PFSK-1 (cell line): Measurements from ENCODE around the gene IGF1R.

ENCODE experiments used
- FOXP2 ChIP-seq: optimal IDR thresholded peaks from 2 replicates; pipeline ENCODE3; 2011; ENCODE audit warnings: borderline replicate concordance, control low read depth, inconsistent platforms; ENCODE audit not compliant: insufficient read depth; ENCODE audit errors: extremely low read length, extremely low read depth
- POLR2AphosphoS5 ChIP-seq: IDR thresholded peaks from 2 replicates; pipeline ENCODE4 v1.6.1; 2012; ENCODE audit warnings: low read depth, mild to moderate bottlenecking, control low read depth, low read length, moderate library complexity
- SIN3A ChIP-seq: IDR thresholded peaks from 2 replicates; pipeline ENCODE4 v1.6.1; 2012; ENCODE audit warnings: mild to moderate bottlenecking, low read length, moderate library complexity, borderline replicate concordance; ENCODE audit not compliant: insufficient read depth
- TAF1 ChIP-seq: IDR thresholded peaks from 2 replicates; pipeline ENCODE4 v1.6.1; 2012; ENCODE audit warnings: low read length, control low read depth, borderline replicate concordance; ENCODE audit not compliant: insufficient read depth
- TF ChIP-seq, protein P1 (sequence below), 2 experiments: IDR thresholded peaks; 2 replicates each; pipeline versions ENCODE4 v1.6.1 to v1.8.0; 2011 to 2012; ENCODE audit warnings: low read depth in 2 of 2, low read length in 2 of 2, control low read depth in 1 of 2, inconsistent platforms in 1 of 2, mild to moderate bottlenecking in 1 of 2, moderate library complexity in 1 of 2; ENCODE audit not compliant: insufficient read depth in 1 of 2

Gene IGF1R

DNA sequence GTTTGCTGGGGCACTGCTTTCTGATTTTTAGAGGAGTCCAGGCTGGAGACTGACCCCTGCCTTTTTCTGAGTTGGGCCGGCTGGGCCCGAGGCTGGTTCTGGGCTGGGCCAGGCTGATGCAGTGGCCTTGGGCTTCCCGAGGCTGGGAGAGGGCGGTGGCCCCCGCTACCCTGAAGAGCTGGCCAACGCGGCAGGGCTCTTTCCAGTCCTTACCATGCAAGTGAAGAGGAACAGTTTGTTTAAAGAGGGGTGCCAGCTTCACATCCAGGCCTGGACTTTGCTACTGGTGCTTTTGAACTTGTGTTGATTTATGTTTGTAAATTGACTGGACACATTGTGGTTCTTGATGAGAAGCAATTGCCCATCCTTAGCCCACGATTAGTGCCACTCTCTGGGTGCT is 15.3 kb downstream of the IGF1R start:
- TF ChIP-seq, protein P1, sequence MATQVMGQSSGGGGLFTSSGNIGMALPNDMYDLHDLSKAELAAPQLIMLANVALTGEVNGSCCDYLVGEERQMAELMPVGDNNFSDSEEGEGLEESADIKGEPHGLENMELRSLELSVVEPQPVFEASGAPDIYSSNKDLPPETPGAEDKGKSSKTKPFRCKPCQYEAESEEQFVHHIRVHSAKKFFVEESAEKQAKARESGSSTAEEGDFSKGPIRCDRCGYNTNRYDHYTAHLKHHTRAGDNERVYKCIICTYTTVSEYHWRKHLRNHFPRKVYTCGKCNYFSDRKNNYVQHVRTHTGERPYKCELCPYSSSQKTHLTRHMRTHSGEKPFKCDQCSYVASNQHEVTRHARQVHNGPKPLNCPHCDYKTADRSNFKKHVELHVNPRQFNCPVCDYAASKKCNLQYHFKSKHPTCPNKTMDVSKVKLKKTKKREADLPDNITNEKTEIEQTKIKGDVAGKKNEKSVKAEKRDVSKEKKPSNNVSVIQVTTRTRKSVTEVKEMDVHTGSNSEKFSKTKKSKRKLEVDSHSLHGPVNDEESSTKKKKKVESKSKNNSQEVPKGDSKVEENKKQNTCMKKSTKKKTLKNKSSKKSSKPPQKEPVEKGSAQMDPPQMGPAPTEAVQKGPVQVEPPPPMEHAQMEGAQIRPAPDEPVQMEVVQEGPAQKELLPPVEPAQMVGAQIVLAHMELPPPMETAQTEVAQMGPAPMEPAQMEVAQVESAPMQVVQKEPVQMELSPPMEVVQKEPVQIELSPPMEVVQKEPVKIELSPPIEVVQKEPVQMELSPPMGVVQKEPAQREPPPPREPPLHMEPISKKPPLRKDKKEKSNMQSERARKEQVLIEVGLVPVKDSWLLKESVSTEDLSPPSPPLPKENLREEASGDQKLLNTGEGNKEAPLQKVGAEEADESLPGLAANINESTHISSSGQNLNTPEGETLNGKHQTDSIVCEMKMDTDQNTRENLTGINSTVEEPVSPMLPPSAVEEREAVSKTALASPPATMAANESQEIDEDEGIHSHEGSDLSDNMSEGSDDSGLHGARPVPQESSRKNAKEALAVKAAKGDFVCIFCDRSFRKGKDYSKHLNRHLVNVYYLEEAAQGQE (IDR thresholded peaks at IDR 0.05; ENCODE audit: insufficient read depth in 1 of 2, low read depth in 2 of 2, low read length in 2 of 2), result no peak
- no peak for TF ChIP-seq POLR2AphosphoS5
- no peak for TF ChIP-seq TAF1
- no peak for TF ChIP-seq FOXP2
- no peak for TF ChIP-seq SIN3A

DNA sequence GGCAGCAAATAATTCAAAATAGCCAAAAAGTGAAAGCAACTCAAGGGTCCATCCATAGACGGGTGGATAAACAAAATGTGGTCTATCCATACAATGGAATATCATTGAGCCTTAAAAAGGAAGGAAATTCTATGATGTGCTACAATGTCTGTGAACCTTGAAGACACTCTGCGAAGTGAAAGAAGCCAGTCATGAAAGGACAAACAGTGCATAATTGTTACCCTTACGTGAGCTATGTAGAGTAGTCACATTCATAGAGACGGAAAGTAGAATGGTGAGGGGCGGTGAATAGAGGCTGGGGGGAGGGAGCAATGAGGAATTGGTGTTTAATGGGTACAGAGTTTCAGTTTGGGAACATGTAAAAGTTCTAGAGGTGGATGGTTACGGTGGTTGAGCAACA is 18.1 kb downstream of the IGF1R start:
- TF ChIP-seq TAF1 (no peak), FOXP2 (no peak), SIN3A (no peak), POLR2AphosphoS5 (no peak)
- TF ChIP-seq, protein P1 (IDR thresholded peaks at IDR 0.05; ENCODE audit: insufficient read depth in 1 of 2, low read depth in 2 of 2, low read length in 2 of 2), result no peak

DNA sequence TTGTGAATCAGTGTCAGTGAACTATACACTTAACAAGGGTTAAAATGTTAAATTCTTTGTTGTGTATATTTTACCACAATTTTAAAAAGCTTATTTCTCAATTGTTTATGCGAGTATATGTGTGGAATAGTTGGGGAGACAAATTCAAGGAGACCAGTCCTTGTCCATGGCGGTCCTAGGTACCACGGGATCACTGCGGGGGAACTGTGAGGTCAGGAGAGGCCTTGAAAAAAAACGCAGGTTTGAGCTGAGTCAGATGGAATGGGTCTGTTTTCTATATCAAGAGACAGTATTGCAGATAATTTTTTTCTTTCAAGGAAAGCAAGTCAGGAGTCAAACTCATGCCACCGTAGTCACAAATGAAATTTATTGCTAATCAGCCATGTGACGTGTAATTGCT is 18.5 kb downstream of the IGF1R start:
- TF ChIP-seq, protein P1 (IDR thresholded peaks at IDR 0.05; ENCODE audit: insufficient read depth in 1 of 2, low read depth in 2 of 2, low read length in 2 of 2), result no peak
- TF ChIP-seq POLR2AphosphoS5 (no peak), SIN3A (no peak), TAF1 (no peak), FOXP2 (no peak)

DNA sequence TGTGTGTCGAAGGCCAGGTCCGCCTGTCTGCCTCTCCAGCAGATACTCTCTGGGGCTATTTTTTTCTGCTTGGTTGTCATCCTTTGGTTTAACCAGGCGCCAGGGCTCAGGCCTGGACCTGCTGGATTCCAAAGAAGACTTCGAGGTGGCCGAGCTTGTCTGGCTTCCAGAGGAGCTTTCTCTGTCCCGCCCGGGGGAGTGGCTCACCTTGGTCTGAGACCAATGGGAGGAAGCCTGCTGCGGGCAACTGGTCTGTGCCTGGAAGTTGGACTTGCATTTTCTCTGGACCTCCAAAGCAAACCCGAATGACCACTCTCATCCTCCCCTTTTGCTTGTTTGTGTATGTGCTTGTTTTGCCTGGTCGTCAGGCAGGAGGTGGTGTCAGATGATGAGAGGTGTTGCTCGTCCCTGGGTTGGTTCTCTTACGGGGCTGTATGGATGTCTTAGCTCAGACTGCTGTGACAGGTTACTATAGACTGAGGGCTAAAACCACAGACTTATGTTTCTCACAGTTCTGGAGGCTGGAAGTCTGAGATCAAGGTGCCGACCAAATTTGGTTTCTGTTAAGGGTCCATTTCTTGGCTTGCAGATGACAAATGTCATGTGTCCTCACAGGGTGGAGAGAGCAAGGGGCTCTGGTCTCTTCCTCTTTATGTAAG is 19.3 kb downstream of the IGF1R start:
- TF ChIP-seq, protein P1 (IDR thresholded peaks at IDR 0.05; ENCODE audit: insufficient read depth in 1 of 2, low read depth in 2 of 2, low read length in 2 of 2), result no peak
- no peak for TF ChIP-seq POLR2AphosphoS5
- no peak for TF ChIP-seq SIN3A
- no peak for TF ChIP-seq TAF1
